T-helper 22 cell (primary cell): ENCODE measurements around the gene SPDYE1.
"Not testable (repeated sequence)": the region's sequence is repeated elsewhere in the genome, so short reads cannot be mapped to it uniquely, and the experiment has no call there.

Source experiments
- DNase-seq: peaks from one replicate; pipeline ENCODE4 v3.0.0-alpha.2; 2020; ENCODE audit warnings: low read depth

The SPDYE1 gene

DNA sequence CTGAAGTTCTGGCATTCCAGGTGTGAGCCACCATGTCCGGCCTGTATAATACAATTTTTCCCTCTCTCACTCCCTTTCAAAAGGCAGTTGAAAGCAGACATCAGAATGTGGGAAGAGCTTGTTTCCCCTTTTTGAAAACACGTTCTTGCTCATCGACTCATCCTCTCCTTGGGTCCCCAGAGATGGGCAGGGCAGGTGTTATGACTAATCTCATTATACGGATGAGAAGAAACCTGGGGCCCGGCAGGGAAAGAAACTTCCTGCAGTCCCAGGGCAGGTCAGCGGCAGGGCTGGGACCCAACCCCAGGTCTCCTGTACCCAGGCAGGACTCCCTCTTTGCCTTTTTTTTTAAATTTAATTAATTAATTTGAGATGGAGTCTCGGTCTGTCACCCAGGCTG lies 4.8 kb upstream of the SPDYE1 start:
- DNase-seq: not testable (repeated sequence)

- not testable (repeated sequence) for DNase-seq
Observed at GRCh38 chr7:43994681-43995080, 3.0 kb upstream of the SPDYE1 start.

DNA sequence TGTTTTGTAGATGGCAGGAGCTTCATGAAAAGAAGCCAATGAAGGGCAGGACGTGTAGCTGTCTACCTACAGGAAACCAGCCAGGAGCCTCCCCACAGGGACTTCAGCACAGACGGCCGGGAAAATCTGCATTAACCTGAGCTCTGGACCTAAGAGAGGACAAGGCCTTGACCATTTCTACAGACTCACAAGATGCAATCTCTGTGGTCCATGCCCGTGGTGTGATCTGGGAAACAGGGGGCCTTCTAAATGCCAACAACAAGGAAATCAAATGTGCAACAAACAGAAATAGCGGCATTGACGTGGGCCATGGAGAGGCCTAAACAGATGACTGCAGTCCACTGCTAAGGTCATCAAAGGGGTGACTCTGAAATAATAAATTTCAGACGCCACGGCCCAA lies 14.4 kb downstream of the SPDYE1 start:
- not testable (repeated sequence) for DNase-seq

DNA sequence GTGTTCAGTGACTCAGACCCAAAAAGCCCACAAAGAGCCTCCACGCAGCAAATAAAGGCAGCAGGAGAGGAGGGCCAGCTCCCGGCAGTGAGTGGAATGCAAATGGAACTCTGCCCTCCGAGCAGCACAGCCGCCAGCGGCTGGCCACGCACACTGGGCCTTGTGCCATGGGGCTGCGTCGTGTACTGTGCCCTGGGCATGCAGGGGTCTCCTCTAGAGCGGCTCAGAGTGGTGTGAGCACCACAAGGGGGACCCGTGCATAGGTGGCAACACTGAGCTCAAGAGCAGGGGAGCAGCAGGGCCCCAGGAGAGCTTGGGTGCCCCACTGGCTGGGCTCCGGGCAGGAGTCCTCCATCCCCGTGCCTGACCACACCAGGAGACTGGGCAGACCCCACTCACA lies 17.4 kb downstream of the SPDYE1 start:
- DNase-seq: not testable (repeated sequence)

DNA sequence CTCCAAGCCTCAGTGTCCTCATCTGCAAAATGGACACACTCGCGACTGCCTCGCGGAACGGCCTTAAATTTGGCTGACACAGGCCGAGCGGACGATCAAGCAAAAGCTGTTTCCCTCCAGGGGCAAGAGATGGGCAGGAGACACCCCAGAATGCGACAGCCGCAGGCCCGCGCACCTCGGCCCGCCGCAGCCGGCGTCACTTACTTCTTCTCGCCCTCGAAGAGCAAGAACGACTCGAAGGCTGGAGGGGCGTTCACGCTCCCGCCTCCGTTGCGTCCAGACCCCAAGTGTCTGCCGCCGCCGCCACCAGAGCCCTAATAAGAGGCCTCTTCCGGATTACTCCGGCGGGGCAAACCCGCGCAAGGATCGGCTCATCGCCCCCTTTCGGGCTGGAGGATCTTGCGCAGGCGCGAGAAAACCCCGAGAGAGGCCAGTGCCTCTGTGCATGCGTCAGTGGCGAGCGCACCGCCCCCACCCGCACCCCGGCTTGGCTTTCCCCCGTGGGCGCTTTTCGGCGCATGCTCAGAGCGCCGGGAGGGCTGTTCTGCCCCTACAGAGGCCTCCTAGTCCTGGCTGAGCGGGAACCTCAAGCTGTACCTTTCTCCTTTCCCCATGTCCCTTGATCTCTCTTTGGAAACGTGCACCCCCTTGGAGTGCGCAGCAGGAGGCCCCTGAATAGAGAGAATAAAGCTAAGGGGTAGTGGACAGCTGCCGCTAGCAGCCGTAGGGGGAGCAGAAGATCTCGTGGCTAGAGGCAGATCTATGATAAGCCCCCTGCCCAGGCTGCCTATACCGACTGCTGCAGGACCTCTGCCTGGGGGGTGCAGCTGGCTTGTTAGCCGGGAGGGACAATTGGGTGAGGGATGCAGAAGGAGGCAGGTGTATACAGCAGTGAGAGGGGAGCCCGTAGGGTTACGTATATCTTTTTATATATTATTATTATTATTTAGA lies 21.4 kb downstream of the SPDYE1 start:
- peak; percentile 98 for DNase-seq

- DNase-seq: not testable (repeated sequence)
Observed at GRCh38 chr7:44019825-44020224, 22.1 kb downstream of the SPDYE1 start.

DNA sequence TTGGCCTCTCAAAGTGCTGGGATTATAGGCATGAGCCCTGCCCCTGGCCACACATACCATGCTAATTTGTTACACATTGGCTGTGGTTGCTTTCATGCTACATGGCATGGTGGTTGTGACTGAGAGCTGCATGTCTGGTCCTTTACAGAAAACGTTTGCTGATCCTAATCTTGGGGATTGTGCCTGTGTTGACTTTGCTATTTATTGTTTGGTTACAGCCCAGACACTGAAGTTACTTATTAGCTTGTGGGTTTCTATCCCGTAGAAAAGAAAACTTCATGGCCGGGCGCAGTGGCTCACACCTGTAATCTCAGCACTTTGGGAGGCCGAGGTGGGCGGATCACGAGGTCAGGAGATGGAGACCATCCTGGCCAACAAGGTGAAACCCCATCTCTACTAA lies 24.4 kb downstream of the SPDYE1 start:
- not testable (repeated sequence) for DNase-seq

- not testable (repeated sequence) for DNase-seq
Observed at GRCh38 chr7:44022796-44023467, 25.2 kb downstream of the SPDYE1 start.

DNA sequence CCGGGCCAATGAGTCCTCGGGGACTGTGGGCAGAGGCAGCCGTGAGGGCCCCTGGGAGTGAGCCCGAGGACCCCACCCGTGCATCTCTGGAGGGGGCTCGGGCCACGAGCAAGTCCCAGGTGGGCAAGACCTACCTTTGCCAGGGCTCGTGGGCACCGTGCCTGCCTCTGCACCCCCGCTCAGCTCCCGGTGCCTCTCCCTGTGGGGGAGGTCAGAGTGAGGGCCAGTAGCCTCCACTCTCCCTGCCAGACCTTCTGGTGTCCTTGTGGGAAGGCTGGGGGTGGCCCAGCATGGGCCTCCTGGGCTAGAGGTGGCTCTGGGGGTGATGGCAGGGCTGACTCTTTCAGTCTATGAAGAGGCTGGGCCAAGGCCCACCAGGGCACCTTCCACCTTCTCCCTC lies 31.7 kb downstream of the SPDYE1 start:
- not testable (repeated sequence) for DNase-seq

DNA sequence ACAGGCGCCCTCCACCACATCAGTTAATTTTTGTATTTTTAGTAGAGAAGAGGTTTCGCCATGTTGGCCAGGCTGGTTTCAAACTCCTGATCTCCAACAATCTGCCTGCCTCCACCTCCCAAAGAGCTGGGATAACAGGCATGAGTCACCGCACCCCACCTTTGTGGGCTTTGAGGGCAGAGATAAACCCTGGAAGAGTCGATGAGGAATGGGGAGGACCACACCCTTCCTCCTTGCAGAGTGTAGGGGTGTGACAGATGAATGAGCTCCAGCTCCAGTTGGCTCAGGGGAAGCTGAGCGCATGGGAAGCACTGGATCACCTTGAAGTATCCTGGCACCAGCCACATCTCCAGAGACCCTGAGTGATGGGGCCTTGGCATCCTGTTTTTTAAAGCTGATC lies 32.3 kb downstream of the SPDYE1 start:
- not testable (repeated sequence) for DNase-seq

DNA sequence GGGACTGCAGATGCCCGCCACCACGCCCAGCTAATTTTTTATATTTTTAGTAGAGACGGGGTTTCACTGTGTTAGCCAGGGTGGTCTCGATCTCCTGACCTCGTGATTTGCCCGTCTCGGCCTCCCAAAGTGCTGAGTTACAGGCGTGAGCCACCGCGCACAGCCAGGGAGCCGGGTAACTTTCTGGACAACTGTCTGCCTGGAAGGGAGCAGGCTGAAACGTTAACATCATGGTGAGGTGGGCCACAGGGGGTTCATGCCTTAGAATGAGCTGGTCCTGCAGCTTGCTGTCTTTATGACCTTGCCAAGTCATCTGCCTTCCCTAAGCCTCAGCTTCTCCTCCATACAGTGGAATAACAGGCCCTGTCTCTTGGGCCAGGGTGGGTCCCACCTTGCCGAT lies 33.6 kb downstream of the SPDYE1 start:
- DNase-seq: not testable (repeated sequence)

GRCh38 chr7:44032031-44032430 lies 34.3 kb downstream of the SPDYE1 start:
- not testable (repeated sequence) for DNase-seq

DNA sequence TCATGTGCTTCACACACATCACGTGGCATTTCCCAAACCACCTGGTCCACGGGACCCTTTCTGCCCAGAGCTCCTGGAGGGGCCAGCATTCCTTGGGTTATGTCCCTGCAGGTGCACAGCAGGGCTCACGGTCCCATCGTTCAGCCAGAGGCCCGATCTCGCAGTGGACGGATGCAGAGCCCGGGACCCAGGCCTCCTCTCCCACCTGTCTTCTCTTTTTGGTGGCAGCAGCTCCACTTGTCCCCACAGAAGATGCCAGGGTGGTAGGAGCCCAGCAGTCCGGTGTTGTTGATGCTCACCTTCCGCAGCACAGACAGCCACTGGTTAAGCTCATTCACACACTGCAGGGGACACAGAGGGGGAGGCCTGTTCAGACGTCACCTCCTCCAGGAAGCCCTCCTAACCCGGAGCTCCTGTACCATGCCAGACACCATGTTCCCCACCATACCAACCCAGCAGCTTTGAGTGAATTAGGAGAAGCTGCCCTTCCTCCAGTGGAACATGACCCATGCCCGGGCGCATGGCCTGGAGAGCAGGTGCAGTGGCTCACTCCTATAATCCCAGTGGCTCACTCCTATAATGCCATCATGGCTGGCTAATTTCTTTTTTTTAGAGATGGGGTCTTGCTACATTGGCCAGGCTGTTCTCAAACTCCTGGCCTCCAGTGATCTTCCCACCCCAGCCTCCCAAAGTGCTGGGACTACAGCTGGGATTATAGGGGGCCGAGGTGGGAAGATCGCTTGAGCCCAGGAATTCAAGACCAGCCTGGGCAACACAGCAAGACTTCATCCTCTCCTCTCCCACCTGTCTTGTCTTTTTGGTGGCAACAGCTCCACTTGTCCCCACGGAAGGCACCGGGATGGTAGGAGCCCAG lies 36.5 kb downstream of the SPDYE1 start:
- DNase-seq: not testable (repeated sequence)

DNA sequence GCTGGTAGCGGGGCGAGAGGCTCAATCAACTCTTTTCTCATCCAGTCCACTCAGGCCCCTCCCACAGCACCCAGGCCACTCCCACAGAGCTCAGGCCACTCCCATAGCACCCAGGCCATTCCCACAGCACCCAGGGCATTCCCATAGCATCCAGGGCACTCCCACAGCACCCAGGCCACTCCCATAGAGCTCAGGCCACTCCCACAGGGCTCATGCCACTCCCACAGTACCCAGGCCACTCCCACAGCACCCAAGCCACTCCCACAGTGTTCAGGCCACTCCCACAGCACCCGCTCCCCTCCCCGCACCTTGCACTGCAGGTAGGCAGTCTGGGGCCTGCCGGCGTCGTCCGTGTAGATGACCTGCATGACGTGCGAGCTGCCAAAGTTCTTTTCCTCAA lies 38.7 kb downstream of the SPDYE1 start:
- not testable (repeated sequence) for DNase-seq

DNA sequence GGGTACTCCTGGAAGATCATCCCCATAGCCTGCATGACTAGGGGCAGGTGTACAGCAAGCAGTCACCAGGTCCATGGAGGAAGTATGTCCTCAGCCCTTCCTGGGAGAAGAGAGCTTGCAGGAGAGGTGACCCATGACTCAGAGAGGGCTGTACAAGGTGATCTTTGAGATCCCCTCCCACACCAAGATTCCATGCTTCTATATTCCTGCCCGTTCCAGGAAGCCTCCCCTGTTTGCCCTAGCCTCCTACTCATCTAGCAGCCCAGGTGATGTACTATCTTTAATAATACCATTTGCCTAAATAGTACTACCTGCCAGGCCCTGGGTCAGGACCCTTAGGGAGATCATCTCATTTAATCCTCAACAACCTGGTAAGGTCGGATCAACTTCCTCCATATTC lies 40.3 kb downstream of the SPDYE1 start:
- not testable (repeated sequence) for DNase-seq

DNA sequence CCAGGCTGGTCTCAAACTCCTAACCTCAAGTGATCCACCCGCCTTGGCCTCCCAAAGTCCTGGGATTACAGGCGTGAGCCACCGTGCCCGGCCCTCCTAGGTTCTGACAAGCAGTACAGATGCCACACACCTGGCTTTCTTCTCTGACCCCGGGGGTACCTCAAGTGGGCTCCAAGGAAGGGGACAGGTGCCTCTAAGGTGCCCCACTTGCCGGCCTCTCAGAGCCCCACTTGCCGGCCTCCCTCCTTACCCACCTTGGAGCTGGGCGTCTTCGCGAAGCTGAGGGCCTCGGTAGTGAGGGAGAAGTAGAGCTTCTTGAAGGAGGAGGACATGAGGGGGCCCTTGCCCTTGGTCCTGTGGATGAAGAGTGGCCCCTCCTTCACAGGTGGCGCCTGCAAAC lies 40.9 kb downstream of the SPDYE1 start:
- DNase-seq: not testable (repeated sequence)

DNA sequence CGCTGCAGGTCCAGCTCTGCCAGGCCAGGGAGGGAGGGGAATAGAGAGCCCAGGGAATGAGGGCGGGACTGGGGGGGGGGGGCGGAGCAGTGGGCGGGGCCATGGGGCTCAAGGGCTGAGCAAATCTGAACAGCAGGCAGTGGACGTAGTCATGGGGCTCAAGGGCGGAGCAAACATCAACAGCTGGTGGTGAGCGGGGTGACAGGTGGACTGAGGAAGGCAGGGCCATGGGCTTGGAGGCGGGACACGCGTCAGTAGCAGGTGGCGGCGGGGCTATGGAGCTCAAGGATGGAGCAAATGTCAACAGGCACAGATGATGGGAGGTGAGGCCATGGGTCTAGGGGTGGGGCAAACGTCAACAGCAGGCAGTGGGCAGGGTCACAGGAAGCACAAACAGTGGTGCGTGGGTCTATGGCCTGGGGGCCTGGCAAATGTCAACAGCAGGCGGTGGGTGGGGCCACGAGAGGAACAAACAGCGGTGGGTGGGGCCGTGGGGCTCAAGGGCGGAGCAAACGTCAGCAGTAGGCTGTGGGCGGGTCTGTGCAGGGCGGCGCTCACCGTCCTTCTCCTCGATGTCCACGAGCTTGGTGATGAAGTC lies 41.4 kb downstream of the SPDYE1 start:
- peak; percentile 77 for DNase-seq

DNA sequence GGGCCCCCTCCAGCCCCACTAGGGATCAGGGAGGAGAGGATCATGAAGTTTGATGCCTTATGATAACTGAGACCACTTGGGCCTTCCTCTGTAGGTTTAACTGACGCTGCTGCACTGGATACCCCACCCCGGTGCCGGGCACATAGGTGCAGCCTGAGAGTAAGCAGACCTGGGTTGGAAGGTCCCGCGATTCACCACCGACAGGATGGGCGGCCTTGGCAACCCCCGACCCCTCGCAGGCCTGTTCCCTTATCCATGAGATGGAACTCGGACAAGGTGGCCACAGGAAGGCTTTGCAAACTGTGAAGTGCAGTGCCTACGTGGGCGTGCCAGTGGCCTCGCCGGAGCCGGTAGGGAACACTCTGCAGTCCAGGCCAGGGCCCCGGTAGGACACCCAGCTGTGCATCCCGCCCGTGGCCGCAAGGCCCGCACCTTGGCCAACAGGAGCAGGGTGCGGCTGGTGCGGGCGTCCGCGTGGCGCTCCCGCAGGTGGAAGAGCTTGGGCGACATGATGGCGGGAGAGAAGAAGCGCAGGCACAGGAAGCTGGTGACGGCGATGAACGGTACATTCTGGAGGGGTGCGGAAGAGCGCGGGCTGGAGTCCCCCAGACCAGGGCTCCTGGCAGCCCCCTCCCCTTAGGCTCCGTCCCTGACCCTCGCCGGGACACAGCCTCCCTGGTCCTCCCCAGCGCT lies 42.2 kb downstream of the SPDYE1 start:
- not testable (repeated sequence) for DNase-seq

- peak; percentile 45 for DNase-seq
Observed at GRCh38 chr7:44040493-44040891, 42.8 kb downstream of the SPDYE1 start.

DNA sequence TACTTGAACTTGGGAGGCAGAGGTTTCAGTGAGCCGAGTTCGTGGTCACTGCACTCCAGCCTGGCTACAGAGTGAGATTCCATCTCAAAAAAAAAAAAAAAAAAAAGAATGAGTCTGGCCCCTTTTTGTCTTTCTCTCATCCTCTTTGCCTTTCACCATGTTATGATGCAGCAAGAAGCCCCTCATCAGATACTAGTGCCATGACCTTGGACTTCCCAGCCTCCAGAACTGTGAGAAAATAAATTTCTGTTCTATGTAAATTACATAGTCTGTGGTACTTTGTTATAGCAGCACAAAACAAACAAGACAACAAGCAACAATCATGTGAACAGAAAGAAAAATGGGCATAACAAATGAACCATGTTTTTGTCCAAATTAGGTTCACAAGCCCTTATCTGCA lies 44.5 kb downstream of the SPDYE1 start:
- DNase-seq: no peak

DNA sequence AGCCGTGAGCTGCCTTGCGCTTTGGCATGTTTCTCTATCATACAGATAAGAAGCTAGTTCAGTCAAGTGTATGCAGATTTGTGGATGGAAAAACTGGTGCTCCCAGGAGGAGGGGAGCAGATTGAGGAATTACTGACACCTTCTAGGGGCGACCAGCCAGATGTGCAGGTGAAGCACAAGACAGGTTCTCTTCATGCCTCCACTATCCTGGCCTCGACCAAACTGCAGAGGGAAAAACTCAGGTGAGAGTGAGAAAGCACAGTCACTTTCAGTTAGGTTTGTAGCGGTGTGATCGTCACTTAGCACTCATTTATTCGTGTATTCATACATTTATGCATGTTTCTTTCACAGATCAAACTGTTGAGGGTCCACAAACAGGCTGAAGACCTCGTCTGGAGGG lies 46.2 kb downstream of the SPDYE1 start:
- DNase-seq: no peak
